Upper lobe of right lung (tissue), 1 donor: ENCODE measurements around the gene SART1. TPM values are rescaled to one million over a fixed set of nuclear protein-coding genes. Genes with fewer than 3 reads are reported as not detected.
"Not testable (repeated sequence)": the region's sequence is repeated elsewhere in the genome, so short reads cannot be mapped to it uniquely, and the experiment has no call there.

Source experiments
- ATAC-seq: fragments of 200-7000 bp; cut with Tn5 transposase; one replicate; pipeline ENCODE4 v1.9.1; 2020; ENCODE audit warnings: mild to moderate bottlenecking, moderate library complexity
- DNase-seq: peaks from one replicate; pipeline ENCODE4 v3.0.0-alpha.2; 2020
- H3K27ac ChIP-seq: fragments of 200-600 bp; one replicate; pipeline ENCODE4 v1.8.0; 2022
- H3K27me3 ChIP-seq: fragments of 200-600 bp; one replicate; pipeline ENCODE4 v1.8.0; 2022; ENCODE audit warnings: mild to moderate bottlenecking
- H3K36me3 ChIP-seq: fragments of 200-600 bp; one replicate; pipeline ENCODE4 v1.8.0; 2022
- H3K4me1 ChIP-seq: fragments of 200-600 bp; one replicate; pipeline ENCODE4 v1.8.0; 2022
- H3K4me3 ChIP-seq: fragments of 200-600 bp; one replicate; pipeline ENCODE4 v1.8.0; 2022; ENCODE audit warnings: mild to moderate bottlenecking
- H3K9me3 ChIP-seq: fragments of 200-600 bp; one replicate; pipeline ENCODE4 v1.8.0; 2022
- intact Hi-C: fragments of 100-400 bp; cut with DNase I; formaldehyde crosslinking; loops from one replicate; pipeline ENCODE4 v1.11.0; 2022
- total RNA-seq: library from RNA; stranded (reverse); fragmentation: NEBNext Ultra II Directional; extraction: Animal tissue kit (Norgen Biotek cat#: 25700); gene quantifications from one replicate; pipeline ENCODE4 v1.2.1, GENCODE V29; 2021
- TF ChIP-seq, protein P1 (sequence below): fragments of 200-600 bp; IDR thresholded peaks from one replicate; pipeline ENCODE4 v1.8.0; 2022; ENCODE audit warnings: antibody characterized with exemption
- donor health status: DM: no; HTN: yes; CAD: no; lungs with severe emphysema.

The SART1 gene
- total RNA-seq, 1 donor from 2014 or later = 53.3 TPM

DNA sequence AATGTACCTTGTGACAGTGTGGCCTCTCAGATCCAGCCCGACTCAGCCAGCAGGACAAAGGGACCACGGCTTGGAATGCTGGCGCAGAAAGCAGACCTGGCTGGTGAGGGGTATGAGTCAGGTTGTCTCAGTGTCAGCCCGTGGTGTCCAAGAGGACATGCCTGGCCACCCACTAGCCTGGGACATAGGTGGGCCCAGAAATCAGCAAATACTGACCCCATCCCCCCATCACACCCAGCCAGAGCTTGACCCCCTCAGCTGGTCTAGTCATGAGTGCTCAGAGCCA lies 45.3 kb downstream of the SART1 start:
- H3K27me3 ChIP-seq = peaks cover 7% of the 10 kb centered on the region
- H3K36me3 ChIP-seq = peaks cover 21% of the 10 kb centered on the region
- peaks cover 10% of the 10 kb centered on the region for H3K4me1 ChIP-seq
- no peaks in the 10 kb centered on the region for H3K9me3 ChIP-seq
- ATAC-seq (no peak), DNase-seq (no peak)
- H3K27ac ChIP-seq = no peak overlapping the region
- H3K4me3 ChIP-seq = no peak overlapping the region
- intact Hi-C loops = no loop called here
- TF ChIP-seq, protein P1, sequence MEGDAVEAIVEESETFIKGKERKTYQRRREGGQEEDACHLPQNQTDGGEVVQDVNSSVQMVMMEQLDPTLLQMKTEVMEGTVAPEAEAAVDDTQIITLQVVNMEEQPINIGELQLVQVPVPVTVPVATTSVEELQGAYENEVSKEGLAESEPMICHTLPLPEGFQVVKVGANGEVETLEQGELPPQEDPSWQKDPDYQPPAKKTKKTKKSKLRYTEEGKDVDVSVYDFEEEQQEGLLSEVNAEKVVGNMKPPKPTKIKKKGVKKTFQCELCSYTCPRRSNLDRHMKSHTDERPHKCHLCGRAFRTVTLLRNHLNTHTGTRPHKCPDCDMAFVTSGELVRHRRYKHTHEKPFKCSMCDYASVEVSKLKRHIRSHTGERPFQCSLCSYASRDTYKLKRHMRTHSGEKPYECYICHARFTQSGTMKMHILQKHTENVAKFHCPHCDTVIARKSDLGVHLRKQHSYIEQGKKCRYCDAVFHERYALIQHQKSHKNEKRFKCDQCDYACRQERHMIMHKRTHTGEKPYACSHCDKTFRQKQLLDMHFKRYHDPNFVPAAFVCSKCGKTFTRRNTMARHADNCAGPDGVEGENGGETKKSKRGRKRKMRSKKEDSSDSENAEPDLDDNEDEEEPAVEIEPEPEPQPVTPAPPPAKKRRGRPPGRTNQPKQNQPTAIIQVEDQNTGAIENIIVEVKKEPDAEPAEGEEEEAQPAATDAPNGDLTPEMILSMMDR = no peak

DNA sequence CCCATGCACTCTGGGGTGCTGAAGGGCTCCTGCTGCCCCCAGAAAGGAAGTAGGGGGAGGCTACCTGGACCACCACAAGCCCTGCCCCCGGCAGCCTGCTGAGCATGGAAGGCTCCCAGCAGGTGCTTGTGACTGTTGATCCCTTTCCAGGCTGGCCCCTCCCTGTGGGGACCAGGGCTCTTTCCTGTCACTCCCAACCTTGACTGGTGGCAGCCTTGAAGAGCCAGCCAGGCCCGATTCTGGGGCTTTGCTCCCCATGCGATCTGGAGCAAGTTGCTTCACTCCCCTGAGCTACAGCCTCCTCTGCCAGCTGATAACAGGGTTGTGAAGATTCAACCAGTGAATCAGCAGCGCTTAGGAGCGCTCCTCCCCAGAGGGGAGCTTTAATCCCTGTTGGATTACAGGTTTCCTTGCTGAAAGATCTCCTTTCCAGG lies 45.7 kb downstream of the SART1 start:
- no peak overlapping the region for H3K27ac ChIP-seq
- no peak for DNase-seq

DNA sequence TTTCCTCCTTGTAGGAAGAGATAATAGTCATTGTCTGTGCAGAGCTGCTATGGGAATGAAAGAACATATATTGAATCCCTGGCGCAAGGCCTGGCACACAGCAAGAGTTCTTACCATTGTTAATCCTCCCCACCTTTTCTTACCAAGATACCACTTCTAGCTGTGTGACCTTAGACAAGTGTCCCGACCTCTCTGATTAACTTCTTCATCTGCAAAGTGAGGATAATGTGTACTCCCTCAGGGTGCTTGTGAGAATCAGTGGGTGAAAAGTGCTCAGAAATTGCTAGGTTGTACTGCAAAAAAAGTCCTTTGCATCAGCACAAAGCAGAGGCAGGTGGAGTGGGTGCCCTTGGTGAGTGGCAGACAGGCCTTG lies 46.5 kb downstream of the SART1 start:
- peaks cover 17% of the 10 kb centered on the region for H3K27me3 ChIP-seq
- peaks cover 21% of the 10 kb centered on the region for H3K36me3 ChIP-seq
- TF ChIP-seq, protein P1 = no peak
- no peak overlapping the region for H3K27ac ChIP-seq
- peaks cover 14% of the 10 kb centered on the region for H3K4me1 ChIP-seq
- ATAC-seq = no peak
- no peak overlapping the region for H3K4me3 ChIP-seq
- no peaks in the 10 kb centered on the region for H3K9me3 ChIP-seq
- intact Hi-C loops = no loop called here
- no peak for DNase-seq

More for the DNA sequence above, 45.7 kb downstream of the SART1 start:
- H3K36me3 ChIP-seq = peaks cover 21% of the 10 kb centered on the region
- no peak for ATAC-seq
- no peaks in the 10 kb centered on the region for H3K9me3 ChIP-seq
- no peak overlapping the region for H3K4me3 ChIP-seq
- H3K4me1 ChIP-seq = peaks cover 14% of the 10 kb centered on the region
- intact Hi-C loops = no loop called here
- peaks cover 11% of the 10 kb centered on the region for H3K27me3 ChIP-seq
- TF ChIP-seq, protein P1 = no peak

DNA sequence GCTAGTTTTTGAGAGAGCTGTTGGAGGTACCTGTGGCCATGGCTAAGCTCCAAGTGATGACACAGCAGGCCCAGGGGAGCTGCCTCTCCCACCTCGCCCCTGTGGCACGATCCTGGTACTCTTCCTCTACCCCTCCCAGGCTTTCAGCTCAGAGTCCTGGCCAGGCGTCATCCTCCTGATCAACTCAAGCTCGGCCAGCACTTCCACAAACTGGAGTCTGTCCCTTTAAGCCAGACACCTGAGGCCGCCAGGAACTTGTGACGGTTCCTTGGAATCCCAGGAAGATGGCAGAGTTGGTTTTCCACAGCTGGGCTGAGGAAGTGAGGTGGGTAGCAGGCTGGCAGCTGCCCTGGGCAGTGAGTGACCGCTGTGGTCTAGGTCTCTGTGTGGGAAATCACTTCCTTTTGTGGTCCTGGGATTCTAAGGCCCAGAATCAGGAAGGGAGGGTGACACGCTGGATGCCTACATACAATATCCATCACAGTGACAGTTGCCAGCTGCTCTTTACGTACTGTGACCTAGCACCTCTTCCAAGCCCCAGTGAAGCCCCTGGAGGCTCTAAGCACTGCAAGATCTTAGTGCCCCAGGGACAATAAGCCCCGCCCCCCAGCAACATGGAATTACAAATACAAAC lies 47.1 kb downstream of the SART1 start:
- Histone ChIP-seq H3K27me3 (peaks cover 18% of the 10 kb centered on the region), H3K9me3 (no peaks in the 10 kb centered on the region), H3K4me1 (peaks cover 9% of the 10 kb centered on the region), H3K36me3 (peaks cover 20% of the 10 kb centered on the region), H3K4me3 (no peak overlapping the region), H3K27ac (no peak overlapping the region)
- intact Hi-C loops = no loop called here
- no peak for DNase-seq
- TF ChIP-seq, protein P1 = no peak
- ATAC-seq = no peak

DNA sequence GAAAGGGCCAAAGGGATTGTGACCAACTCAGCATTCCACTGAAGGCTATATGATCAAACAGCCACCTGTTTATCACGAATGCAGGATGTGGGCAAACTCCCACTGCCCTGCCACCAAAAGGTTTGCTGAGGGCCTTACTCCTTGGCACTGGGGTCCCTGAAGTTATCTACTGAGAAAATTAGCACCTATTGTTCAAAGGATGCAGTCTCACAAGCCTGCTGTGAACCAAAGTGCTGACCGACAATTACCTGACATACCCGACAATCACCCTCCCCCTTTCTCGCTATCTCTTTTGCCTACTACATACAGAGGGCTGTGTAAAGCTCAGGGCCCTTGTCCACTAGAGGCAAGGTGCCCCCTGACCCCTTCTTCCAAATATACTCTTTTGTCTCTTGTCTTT lies 48.5 kb downstream of the SART1 start:
- DNase-seq, ATAC-seq, H3K27ac ChIP-seq, H3K36me3 ChIP-seq, H3K4me3 ChIP-seq, H3K9me3 ChIP-seq, intact Hi-C loops, H3K4me1 ChIP-seq: not testable (repeated sequence)
- H3K27me3 ChIP-seq = peaks cover 18% of the 10 kb centered on the region

DNA sequence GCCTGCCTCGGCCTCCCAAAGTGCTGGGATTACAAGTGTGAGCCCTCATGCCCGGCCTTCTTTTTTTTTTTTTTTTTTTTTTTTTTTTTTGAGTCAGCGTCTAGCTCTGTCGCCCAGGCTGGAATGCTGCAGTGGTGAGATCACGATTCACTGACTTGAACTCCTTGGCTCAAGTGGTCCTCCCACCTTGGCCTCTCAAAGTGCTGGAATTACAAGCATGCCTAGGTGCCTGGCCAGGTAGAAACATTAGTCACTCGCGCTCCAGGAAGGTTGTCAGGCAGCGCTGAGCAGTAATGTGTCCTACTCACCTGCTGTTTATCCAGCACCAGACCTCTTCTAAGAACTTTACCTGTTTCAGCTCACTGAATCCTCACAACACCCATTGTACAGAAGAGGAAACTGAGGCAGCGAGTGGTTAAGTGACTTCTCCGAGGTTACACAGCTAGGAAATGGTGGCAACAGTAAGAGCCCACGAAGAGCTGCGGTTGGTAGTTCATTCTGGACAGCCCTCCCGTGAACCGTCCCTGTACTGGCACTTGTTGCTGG lies 49.8 kb downstream of the SART1 start:
- H3K27ac ChIP-seq = peak overlapping the region; percentile 72
- no peaks in the 10 kb centered on the region for H3K9me3 ChIP-seq
- DNase-seq (peak; percentile 83), ATAC-seq (peak; percentile 85)
- peak overlapping the region; percentile 29 for H3K4me3 ChIP-seq
- TF ChIP-seq, protein P1 = no peak
- H3K4me1 ChIP-seq = peaks cover 9% of the 10 kb centered on the region
- peaks cover 18% of the 10 kb centered on the region for H3K27me3 ChIP-seq
- H3K36me3 ChIP-seq = no peaks in the 10 kb centered on the region
- intact Hi-C loops = no loop called here
